ENCODE results near the gene LDLRAD3. TPM values are rescaled to one million over a fixed set of nuclear protein-coding genes. Genes with fewer than 3 reads are reported as not detected.

Gene LDLRAD3
- polyA plus RNA-seq, 3 donors: 7.3 to 14.1 (median 10.4) TPM

GRCh38 chr11:36162883-36163434, 219.1 kb downstream of the LDLRAD3 start:
- H3K27me3 ChIP-seq (ENCODE audit: control insufficient read depth in 2 of 2, insufficient read depth in 2 of 2, low read length in 2 of 2): no peaks in the 10 kb centered on the region
- DNase-seq: no peak
- H3K4me2 ChIP-seq (replicated peaks; ENCODE audit: extremely low read depth, low read length, poor library complexity, severe bottlenecking): no peak overlapping the region
- H3K27ac ChIP-seq (ENCODE audit: low read depth in 1 of 2, low read length in 2 of 2): no peak overlapping the region
- 87% methylated on average over 4 of the region's 5 CpGs for WGBS (ENCODE audit: insufficient coverage)
- H3K4me1 ChIP-seq (ENCODE audit: control insufficient read depth in 1 of 2, insufficient read depth in 2 of 2, low read length in 2 of 2): no peaks in the 10 kb centered on the region
- H3K9ac ChIP-seq (ENCODE audit: insufficient read depth, low read length, poor library complexity, severe bottlenecking): no peak overlapping the region
- TF ChIP-seq CTCF (IDR thresholded peaks at IDR 0.05): no peak
- H3K4me3 ChIP-seq (replicated peaks in 1 of 3; ENCODE audit: low read depth in 2 of 3, low read length in 3 of 3): no peak overlapping the region
- no peak overlapping the region for H3K27ac Mint-ChIP-seq
- H3K36me3 Mint-ChIP-seq: no peaks in the 10 kb centered on the region
- no peaks in the 10 kb centered on the region for H3K4me1 Mint-ChIP-seq
- no peak overlapping the region for H2AFZ ChIP-seq (ENCODE audit: insufficient read depth, low read depth, low read length, poor library complexity, severe bottlenecking)
- no peak overlapping the region for H3K4me3 Mint-ChIP-seq
- peaks cover 0 to 2% (median 0%) of the 10 kb centered on the region in 7 donors for H3K9me3 Mint-ChIP-seq
- intact Hi-C loops (cut with micrococcal nuclease): no loop called here
- H3K36me3 ChIP-seq (replicated peaks in 1 of 2; ENCODE audit: control insufficient read depth in 1 of 2, insufficient read depth in 2 of 2, low read length in 2 of 2): no peaks in the 10 kb centered on the region
- no peaks in the 10 kb centered on the region for H3K79me2 ChIP-seq (ENCODE audit: insufficient read depth, low read length)
- peaks cover 0 to 2% (median 2%) of the 10 kb centered on the region in 3 donors for H3K27me3 Mint-ChIP-seq (ENCODE audit: low read depth in 3 of 3)
- H4K20me1 ChIP-seq (ENCODE audit: insufficient read depth, low read length): no peaks in the 10 kb centered on the region
- no peaks in the 10 kb centered on the region for H3K9me3 ChIP-seq (replicated peaks in 1 of 2; ENCODE audit: control insufficient read depth in 1 of 2, insufficient read depth in 1 of 2, low read length in 2 of 2)

GRCh38 chr11:36164506-36165250, 220.8 kb downstream of the LDLRAD3 start:
- Mint-ChIP-seq H3K4me1 (no peaks in the 10 kb centered on the region), H3K9me3 (peaks cover 0 to 2% (median 0%) of the 10 kb centered on the region in 7 donors), H3K36me3 (no peaks in the 10 kb centered on the region), H3K27me3 (ENCODE audit: low read depth in 3 of 3) (peaks cover 0 to 2% (median 2%) of the 10 kb centered on the region in 3 donors), H3K27ac (no peak overlapping the region), H3K4me3 (no peak overlapping the region)
- H3K27ac ChIP-seq (ENCODE audit: low read depth in 1 of 2, low read length in 2 of 2): no peak overlapping the region
- no peaks in the 10 kb centered on the region for H3K36me3 ChIP-seq (replicated peaks in 1 of 2; ENCODE audit: control insufficient read depth in 1 of 2, insufficient read depth in 2 of 2, low read length in 2 of 2)
- no peaks in the 10 kb centered on the region for H3K79me2 ChIP-seq (ENCODE audit: insufficient read depth, low read length)
- no peaks in the 10 kb centered on the region for H3K27me3 ChIP-seq (ENCODE audit: control insufficient read depth in 2 of 2, insufficient read depth in 2 of 2, low read length in 2 of 2)
- no peaks in the 10 kb centered on the region for H3K9me3 ChIP-seq (replicated peaks in 1 of 2; ENCODE audit: control insufficient read depth in 1 of 2, insufficient read depth in 1 of 2, low read length in 2 of 2)
- no peak overlapping the region for H2AFZ ChIP-seq (ENCODE audit: insufficient read depth, low read depth, low read length, poor library complexity, severe bottlenecking)
- H4K20me1 ChIP-seq (ENCODE audit: insufficient read depth, low read length): no peaks in the 10 kb centered on the region
- no peak for TF ChIP-seq CTCF (IDR thresholded peaks at IDR 0.05)
- H3K4me3 ChIP-seq (replicated peaks in 1 of 3; ENCODE audit: low read depth in 2 of 3, low read length in 3 of 3): no peak overlapping the region
- no peak for DNase-seq
- 100% methylated on average over 1 of the region's 6 CpGs for WGBS (ENCODE audit: insufficient coverage)
- H3K4me1 ChIP-seq (ENCODE audit: control insufficient read depth in 1 of 2, insufficient read depth in 2 of 2, low read length in 2 of 2): no peaks in the 10 kb centered on the region
- intact Hi-C loops (cut with micrococcal nuclease): no loop called here
- no peak overlapping the region for H3K4me2 ChIP-seq (replicated peaks; ENCODE audit: extremely low read depth, low read length, poor library complexity, severe bottlenecking)
- H3K9ac ChIP-seq (ENCODE audit: insufficient read depth, low read length, poor library complexity, severe bottlenecking): no peak overlapping the region
